Measurements from ENCODE around the gene RBM38. TPM values are rescaled to one million over a fixed set of nuclear protein-coding genes. Genes with fewer than 3 reads are reported as not detected.

The RBM38 gene
- total and polyA plus RNA-seq, 9 of the 15 experiments (the other 6 are each of a cell fraction or from before 2014, with no cell fraction given): 0.28 to 82.4 (median 33.2) TPM

DNA sequence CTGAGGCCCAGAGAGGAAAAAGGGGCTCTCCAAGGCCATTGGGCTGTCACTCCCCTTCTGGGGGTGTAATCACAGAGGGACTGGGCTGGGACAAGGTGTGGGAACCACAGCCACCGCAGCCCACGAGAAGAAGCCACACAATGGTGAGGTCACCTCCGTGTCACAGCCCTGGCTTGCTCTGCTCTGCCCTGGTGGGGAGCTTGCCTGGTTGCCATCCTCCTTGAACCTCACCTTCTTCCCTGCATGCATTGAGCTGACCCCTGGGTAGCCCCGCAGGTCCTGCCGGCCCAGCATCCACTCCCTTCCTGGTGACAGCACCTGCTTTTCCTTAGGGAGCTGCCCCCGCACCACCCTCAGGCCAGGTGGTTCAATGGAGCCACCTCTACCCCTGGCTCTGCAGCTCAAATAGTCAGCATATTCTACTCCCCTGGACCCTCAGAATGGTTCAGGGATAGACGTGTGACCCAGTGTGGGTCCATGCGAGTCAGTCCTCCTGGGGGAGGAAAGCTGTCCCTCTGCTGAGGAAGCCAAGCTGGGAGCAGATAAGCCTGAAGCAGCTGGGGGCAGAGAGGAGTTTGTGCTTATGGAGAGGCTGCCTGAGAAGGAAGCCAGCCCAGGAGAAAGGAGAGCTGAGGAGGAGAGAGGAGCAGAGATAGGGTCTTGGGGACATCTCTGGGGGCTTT, 21.3 kb downstream of the RBM38 start (continued):
- TF ChIP-seq POLR2A (conservative IDR thresholded peaks at IDR 0.05): no peak
- no peak for TF ChIP-seq TFAM (CRISPR knock-in tag; conservative IDR thresholded peaks at IDR 0.05)
- TF ChIP-seq XRCC4 (IDR thresholded peaks at IDR 0.05; ENCODE audit: extremely low read depth, insufficient read depth, insufficient read length): no peak
- TF ChIP-seq RUNX1 (IDR thresholded peaks at IDR 0.05; ENCODE audit: low read depth): no peak
- TF ChIP-seq TOE1 (IDR thresholded peaks at IDR 0.05; ENCODE audit: borderline replicate concordance): no peak
- TF ChIP-seq TOE1 (CRISPR knock-in tag; IDR thresholded peaks at IDR 0.05; ENCODE audit: borderline replicate concordance, low read depth): no peak
- no peak for TF ChIP-seq ZBTB7A (IDR thresholded peaks at IDR 0.05; ENCODE audit: borderline replicate concordance, control insufficient read depth, low read depth, low read length)
- TF ChIP-seq, protein P1, sequence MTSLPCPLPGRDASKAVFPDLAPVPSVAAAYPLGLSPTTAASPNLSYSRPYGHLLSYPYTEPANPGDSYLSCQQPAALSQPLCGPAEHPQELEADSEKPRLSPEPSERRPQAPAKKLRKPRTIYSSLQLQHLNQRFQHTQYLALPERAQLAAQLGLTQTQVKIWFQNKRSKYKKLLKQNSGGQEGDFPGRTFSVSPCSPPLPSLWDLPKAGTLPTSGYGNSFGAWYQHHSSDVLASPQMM (CRISPR knock-in tag; IDR thresholded peaks at IDR 0.05): no peak
- TF ChIP-seq, protein P2, sequence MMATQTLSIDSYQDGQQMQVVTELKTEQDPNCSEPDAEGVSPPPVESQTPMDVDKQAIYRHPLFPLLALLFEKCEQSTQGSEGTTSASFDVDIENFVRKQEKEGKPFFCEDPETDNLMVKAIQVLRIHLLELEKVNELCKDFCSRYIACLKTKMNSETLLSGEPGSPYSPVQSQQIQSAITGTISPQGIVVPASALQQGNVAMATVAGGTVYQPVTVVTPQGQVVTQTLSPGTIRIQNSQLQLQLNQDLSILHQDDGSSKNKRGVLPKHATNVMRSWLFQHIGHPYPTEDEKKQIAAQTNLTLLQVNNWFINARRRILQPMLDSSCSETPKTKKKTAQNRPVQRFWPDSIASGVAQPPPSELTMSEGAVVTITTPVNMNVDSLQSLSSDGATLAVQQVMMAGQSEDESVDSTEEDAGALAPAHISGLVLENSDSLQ (IDR thresholded peaks at IDR 0.05): no peak
- TF ChIP-seq BCL6 (CRISPR knock-in tag; IDR thresholded peaks at IDR 0.05): no peak
- TF ChIP-seq SIN3A (IDR thresholded peaks at IDR 0.05; ENCODE audit: borderline replicate concordance in 2 of 2, control insufficient read depth in 1 of 2, low read depth in 2 of 2, low read length in 2 of 2): no peak
- TF ChIP-seq CBFB (CRISPR knock-in tag; IDR thresholded peaks at IDR 0.05): no peak
- no peak for TF ChIP-seq HLTF (IDR thresholded peaks at IDR 0.05)
- TF ChIP-seq, protein P3, sequence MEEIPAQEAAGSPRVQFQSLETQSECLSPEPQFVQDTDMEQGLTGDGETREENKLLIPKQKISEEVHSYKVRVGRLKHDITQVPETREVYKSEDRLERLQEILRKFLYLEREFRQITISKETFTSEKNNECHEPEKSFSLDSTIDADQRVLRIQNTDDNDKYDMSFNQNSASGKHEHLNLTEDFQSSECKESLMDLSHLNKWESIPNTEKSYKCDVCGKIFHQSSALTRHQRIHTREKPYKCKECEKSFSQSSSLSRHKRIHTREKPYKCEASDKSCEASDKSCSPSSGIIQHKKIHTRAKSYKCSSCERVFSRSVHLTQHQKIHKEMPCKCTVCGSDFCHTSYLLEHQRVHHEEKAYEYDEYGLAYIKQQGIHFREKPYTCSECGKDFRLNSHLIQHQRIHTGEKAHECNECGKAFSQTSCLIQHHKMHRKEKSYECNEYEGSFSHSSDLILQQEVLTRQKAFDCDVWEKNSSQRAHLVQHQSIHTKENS (CRISPR knock-in tag; IDR thresholded peaks at IDR 0.05): no peak
- TF ChIP-seq, protein P4, sequence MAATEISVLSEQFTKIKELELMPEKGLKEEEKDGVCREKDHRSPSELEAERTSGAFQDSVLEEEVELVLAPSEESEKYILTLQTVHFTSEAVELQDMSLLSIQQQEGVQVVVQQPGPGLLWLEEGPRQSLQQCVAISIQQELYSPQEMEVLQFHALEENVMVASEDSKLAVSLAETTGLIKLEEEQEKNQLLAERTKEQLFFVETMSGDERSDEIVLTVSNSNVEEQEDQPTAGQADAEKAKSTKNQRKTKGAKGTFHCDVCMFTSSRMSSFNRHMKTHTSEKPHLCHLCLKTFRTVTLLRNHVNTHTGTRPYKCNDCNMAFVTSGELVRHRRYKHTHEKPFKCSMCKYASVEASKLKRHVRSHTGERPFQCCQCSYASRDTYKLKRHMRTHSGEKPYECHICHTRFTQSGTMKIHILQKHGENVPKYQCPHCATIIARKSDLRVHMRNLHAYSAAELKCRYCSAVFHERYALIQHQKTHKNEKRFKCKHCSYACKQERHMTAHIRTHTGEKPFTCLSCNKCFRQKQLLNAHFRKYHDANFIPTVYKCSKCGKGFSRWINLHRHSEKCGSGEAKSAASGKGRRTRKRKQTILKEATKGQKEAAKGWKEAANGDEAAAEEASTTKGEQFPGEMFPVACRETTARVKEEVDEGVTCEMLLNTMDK (IDR thresholded peaks at IDR 0.05; ENCODE audit: borderline replicate concordance, insufficient read depth, low read depth, low read length, poor library complexity, severe bottlenecking): no peak
- TF ChIP-seq CBFA2T2 (conservative IDR thresholded peaks at IDR 0.05): peak; percentile 73
- TF ChIP-seq SMARCA5 (IDR thresholded peaks at IDR 0.05): no peak
- no peak for TF ChIP-seq ASH1L (IDR thresholded peaks at IDR 0.05; ENCODE audit: borderline replicate concordance, low read depth, partially characterized antibody)
- TF ChIP-seq E2F3 (CRISPR knock-in tag; IDR thresholded peaks at IDR 0.05): no peak
- TF ChIP-seq MEF2A (IDR thresholded peaks at IDR 0.05; ENCODE audit: control insufficient read depth, low read depth, low read length): no peak
- TF ChIP-seq MED1 (CRISPR knock-in tag; IDR thresholded peaks at IDR 0.05; ENCODE audit: borderline replicate concordance): no peak
- TF ChIP-seq HDAC3 (IDR thresholded peaks at IDR 0.05; ENCODE audit: borderline replicate concordance, partially characterized antibody): no peak
- TF ChIP-seq, protein P5, sequence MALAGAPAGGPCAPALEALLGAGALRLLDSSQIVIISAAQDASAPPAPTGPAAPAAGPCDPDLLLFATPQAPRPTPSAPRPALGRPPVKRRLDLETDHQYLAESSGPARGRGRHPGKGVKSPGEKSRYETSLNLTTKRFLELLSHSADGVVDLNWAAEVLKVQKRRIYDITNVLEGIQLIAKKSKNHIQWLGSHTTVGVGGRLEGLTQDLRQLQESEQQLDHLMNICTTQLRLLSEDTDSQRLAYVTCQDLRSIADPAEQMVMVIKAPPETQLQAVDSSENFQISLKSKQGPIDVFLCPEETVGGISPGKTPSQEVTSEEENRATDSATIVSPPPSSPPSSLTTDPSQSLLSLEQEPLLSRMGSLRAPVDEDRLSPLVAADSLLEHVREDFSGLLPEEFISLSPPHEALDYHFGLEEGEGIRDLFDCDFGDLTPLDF (CRISPR knock-in tag; IDR thresholded peaks at IDR 0.05): no peak
